Measurements from ENCODE around the gene MEN1. TPM values are rescaled to one million over a fixed set of nuclear protein-coding genes. Genes with fewer than 3 reads are reported as not detected.
A peak's percentile ranks its signal among the peaks of the same experiment; 100 is the strongest.

MEN1 gene
- total and polyA plus RNA-seq, 9 of the 15 experiments (the other 6 are each of a cell fraction or from before 2014, with no cell fraction given) = 3.4 to 57.2 (median 19.3) TPM

DNA sequence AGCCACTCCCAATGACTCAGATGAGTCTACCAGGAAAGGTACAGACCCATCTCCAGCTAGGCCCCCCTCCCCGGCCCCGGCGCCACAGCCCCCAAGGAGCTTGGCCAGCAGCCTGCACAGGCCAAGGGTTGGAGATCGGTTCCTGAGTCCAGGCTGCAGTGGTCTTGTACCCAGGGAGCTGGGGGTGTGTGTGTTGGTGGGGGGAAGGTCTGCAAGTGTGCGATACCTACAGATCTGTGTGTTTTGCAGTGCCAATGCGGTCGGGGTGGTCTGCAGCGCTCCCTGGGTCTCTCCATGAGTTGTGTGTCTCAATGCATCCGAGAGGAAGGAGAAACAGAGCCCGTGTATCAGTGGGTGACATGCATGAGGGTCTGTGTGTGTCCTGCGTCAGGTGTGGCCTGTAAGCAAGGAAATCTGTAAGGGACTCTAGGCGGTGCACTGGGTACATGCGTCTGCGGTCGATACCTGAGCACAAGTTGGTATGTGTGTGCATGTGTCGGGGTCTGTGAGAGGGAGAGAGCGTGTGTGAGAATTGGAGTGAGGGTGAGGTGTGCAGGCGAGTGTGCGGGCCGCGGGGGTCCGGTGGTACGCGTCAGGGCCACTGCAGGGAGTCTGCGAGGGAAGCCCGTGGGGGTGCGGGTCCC is 33.5 kb upstream of the MEN1 start (continued):
- TF ChIP-seq, protein P1, sequence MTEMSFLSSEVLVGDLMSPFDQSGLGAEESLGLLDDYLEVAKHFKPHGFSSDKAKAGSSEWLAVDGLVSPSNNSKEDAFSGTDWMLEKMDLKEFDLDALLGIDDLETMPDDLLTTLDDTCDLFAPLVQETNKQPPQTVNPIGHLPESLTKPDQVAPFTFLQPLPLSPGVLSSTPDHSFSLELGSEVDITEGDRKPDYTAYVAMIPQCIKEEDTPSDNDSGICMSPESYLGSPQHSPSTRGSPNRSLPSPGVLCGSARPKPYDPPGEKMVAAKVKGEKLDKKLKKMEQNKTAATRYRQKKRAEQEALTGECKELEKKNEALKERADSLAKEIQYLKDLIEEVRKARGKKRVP (CRISPR knock-in tag; IDR thresholded peaks at IDR 0.05) = no peak
- 0 out of 2 replicates have a peak, but pooled peaks have one; percentile 23 for TF ChIP-seq ELF4 (CRISPR knock-in tag; IDR thresholded peaks at IDR 0.05)
- no peak for TF ChIP-seq CBX2 (IDR thresholded peaks at IDR 0.05; ENCODE audit: insufficient read depth, low read length, poor library complexity, severe bottlenecking)
- no peak for TF ChIP-seq SLC30A9 (CRISPR knock-in tag; IDR thresholded peaks at IDR 0.05)
- TF ChIP-seq, protein P2, sequence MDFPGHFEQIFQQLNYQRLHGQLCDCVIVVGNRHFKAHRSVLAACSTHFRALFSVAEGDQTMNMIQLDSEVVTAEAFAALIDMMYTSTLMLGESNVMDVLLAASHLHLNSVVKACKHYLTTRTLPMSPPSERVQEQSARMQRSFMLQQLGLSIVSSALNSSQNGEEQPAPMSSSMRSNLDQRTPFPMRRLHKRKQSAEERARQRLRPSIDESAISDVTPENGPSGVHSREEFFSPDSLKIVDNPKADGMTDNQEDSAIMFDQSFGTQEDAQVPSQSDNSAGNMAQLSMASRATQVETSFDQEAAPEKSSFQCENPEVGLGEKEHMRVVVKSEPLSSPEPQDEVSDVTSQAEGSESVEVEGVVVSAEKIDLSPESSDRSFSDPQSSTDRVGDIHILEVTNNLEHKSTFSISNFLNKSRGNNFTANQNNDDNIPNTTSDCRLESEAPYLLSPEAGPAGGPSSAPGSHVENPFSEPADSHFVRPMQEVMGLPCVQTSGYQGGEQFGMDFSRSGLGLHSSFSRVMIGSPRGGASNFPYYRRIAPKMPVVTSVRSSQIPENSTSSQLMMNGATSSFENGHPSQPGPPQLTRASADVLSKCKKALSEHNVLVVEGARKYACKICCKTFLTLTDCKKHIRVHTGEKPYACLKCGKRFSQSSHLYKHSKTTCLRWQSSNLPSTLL (IDR thresholded peaks at IDR 0.05) = no peak
- TF ChIP-seq, protein P3, sequence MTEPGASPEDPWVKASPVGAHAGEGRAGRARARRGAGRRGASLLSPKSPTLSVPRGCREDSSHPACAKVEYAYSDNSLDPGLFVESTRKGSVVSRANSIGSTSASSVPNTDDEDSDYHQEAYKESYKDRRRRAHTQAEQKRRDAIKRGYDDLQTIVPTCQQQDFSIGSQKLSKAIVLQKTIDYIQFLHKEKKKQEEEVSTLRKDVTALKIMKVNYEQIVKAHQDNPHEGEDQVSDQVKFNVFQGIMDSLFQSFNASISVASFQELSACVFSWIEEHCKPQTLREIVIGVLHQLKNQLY (CRISPR knock-in tag; conservative IDR thresholded peaks at IDR 0.05) = no peak
- peak; percentile 88 for TF ChIP-seq HDGF (IDR thresholded peaks at IDR 0.05)
- TF ChIP-seq POLR2AphosphoS5 (IDR thresholded peaks at IDR 0.05; ENCODE audit: control insufficient read depth, insufficient read depth, low read depth, low read length) = no peak
- TF ChIP-seq, protein P4, sequence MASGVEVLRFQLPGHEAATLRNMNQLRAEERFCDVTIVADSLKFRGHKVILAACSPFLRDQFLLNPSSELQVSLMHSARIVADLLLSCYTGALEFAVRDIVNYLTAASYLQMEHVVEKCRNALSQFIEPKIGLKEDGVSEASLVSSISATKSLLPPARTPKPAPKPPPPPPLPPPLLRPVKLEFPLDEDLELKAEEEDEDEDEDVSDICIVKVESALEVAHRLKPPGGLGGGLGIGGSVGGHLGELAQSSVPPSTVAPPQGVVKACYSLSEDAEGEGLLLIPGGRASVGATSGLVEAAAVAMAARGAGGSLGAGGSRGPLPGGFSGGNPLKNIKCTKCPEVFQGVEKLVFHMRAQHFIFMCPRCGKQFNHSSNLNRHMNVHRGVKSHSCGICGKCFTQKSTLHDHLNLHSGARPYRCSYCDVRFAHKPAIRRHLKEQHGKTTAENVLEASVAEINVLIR (CRISPR knock-in tag; IDR thresholded peaks at IDR 0.05) = no peak
- no peak for TF ChIP-seq CBX3 (IDR thresholded peaks at IDR 0.05; ENCODE audit: borderline replicate concordance in 1 of 2, low read length in 2 of 2)
- TF ChIP-seq TEAD4 (IDR thresholded peaks at IDR 0.05; ENCODE audit: low read length) = no peak
- TF ChIP-seq TEAD4 (CRISPR knock-in tag; IDR thresholded peaks at IDR 0.05; ENCODE audit: borderline replicate concordance) = no peak
- TF ChIP-seq, protein P5, sequence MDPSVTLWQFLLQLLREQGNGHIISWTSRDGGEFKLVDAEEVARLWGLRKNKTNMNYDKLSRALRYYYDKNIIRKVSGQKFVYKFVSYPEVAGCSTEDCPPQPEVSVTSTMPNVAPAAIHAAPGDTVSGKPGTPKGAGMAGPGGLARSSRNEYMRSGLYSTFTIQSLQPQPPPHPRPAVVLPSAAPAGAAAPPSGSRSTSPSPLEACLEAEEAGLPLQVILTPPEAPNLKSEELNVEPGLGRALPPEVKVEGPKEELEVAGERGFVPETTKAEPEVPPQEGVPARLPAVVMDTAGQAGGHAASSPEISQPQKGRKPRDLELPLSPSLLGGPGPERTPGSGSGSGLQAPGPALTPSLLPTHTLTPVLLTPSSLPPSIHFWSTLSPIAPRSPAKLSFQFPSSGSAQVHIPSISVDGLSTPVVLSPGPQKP (CRISPR knock-in tag; IDR thresholded peaks at IDR 0.05) = no peak
- TF ChIP-seq LARP7 (IDR thresholded peaks at IDR 0.05) = 0 out of 2 replicates have a peak, but pooled peaks have one; percentile 49
- TF ChIP-seq, protein P6, sequence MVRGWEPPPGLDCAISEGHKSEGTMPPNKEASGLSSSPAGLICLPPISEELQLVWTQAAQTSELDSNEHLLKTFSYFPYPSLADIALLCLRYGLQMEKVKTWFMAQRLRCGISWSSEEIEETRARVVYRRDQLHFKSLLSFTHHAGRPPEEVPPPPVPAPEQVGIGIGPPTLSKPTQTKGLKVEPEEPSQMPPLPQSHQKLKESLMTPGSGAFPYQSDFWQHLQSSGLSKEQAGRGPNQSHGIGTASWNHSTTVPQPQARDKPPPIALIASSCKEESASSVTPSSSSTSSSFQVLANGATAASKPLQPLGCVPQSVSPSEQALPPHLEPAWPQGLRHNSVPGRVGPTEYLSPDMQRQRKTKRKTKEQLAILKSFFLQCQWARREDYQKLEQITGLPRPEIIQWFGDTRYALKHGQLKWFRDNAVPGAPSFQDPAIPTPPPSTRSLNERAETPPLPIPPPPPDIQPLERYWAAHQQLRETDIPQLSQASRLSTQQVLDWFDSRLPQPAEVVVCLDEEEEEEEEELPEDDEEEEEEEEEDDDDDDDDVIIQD (CRISPR knock-in tag; IDR thresholded peaks at IDR 0.05) = no peak
- TF ChIP-seq ZNF134 (CRISPR knock-in tag; conservative IDR thresholded peaks at IDR 0.05) = no peak
- TF ChIP-seq BHLHE40 (IDR thresholded peaks at IDR 0.05; ENCODE audit: low read length) = no peak
- TF ChIP-seq HCFC1 (IDR thresholded peaks at IDR 0.05; ENCODE audit: low read depth, low read length) = no peak; the same call in 1 of the 2 replicates
- no peak for TF ChIP-seq PURB (CRISPR knock-in tag; IDR thresholded peaks at IDR 0.05; ENCODE audit: low read depth)
